A673 (cell line): ENCODE measurements around the gene MYO6. TPM values are rescaled to one million over a fixed set of nuclear protein-coding genes. Genes with fewer than 3 reads are reported as not detected.

Source experiments
- BruUV-seq: library from RNA; stranded (reverse); fragments of 400-500 nt; replicated peaks from 2 replicates; lab custom pipeline; 2021; lab: Mats Ljungman, UMichigan
- CTCF ChIA-PET: fragments of 300-600 bp; sonication (Branson Sonifier 250); formaldehyde crosslinking; loops from one replicate; lab custom pipeline; 2022; ENCODE audit warnings: antibody characterized with exemption; lab: Charles Lee
- POLR2A ChIA-PET: fragments of 300-600 bp; sonication (Branson Sonifier 250); formaldehyde crosslinking; loops from one replicate; lab custom pipeline; 2022; ENCODE audit warnings: antibody characterized with exemption; ENCODE audit not compliant: low non-redundant PET; lab: Charles Lee
- DNase-seq: peaks from one replicate; pipeline ENCODE4 v3.0.0-alpha.2; 2015; ENCODE audit warnings: low spot score
- H3K27ac ChIP-seq: fragments of 200-600 bp; sonication (generic); 2 replicates; pipeline ENCODE4 v1.5.1; 2016; ENCODE audit warnings: mixed run types, low read depth, mild to moderate bottlenecking, mixed read lengths, antibody characterized with exemption, low read length; ENCODE audit not compliant: poor library complexity, severe bottlenecking
- H3K27me3 ChIP-seq: fragments of 200-600 bp; sonication (generic); replicated peaks from 2 replicates; pipeline ENCODE4 v1.6.1; 2017; ENCODE audit warnings: mixed run types, low read depth, mild to moderate bottlenecking, mixed read lengths, antibody characterized with exemption, low read length; ENCODE audit not compliant: insufficient read depth, poor library complexity
- H3K36me3 ChIP-seq: fragments of 200-600 bp; sonication (generic); 2 replicates; pipeline ENCODE4 v1.6.1; 2016; ENCODE audit warnings: mixed run types, mild to moderate bottlenecking, mixed read lengths, antibody characterized with exemption, low read length; ENCODE audit not compliant: insufficient read depth, poor library complexity, severe bottlenecking
- H3K4me1 ChIP-seq: fragments of 200-600 bp; sonication (generic); 2 replicates; pipeline ENCODE4 v1.6.1; 2017; ENCODE audit warnings: mixed run types, mild to moderate bottlenecking, mixed read lengths, antibody characterized with exemption, low read length; ENCODE audit not compliant: insufficient read depth, poor library complexity, severe bottlenecking
- H3K4me3 ChIP-seq: fragments of 200-600 bp; sonication (generic); 2 replicates; pipeline ENCODE4 v1.5.1; 2016; ENCODE audit warnings: low read depth, mixed run types, mild to moderate bottlenecking, mixed read lengths, low read length; ENCODE audit not compliant: poor library complexity, severe bottlenecking
- H3K9me3 ChIP-seq: fragments of 200-600 bp; sonication (generic); 2 replicates; pipeline ENCODE4 v1.6.1; 2016; ENCODE audit warnings: mixed run types, low read depth, mild to moderate bottlenecking, mixed read lengths, antibody characterized with exemption, low read length; ENCODE audit not compliant: poor library complexity, severe bottlenecking
- CTCF ChIP-seq: fragments of 300-800, 200-600 bp; sonication (generic); conservative IDR thresholded peaks from 2 replicates; pipeline ENCODE4 v1.5.1; 2017; ENCODE audit warnings: low read depth, mild to moderate bottlenecking, antibody characterized with exemption, low read length, moderate library complexity, mixed read lengths
- EZH2 ChIP-seq: fragments of 200-600 bp; sonication (generic); IDR thresholded peaks from 2 replicates; pipeline ENCODE4 v1.6.1; 2017; ENCODE audit warnings: borderline replicate concordance, low read depth, mild to moderate bottlenecking, mixed read lengths, antibody characterized with exemption, low read length; ENCODE audit not compliant: poor library complexity, severe bottlenecking
- intact Hi-C: fragments of 100-400 bp; cut with micrococcal nuclease; formaldehyde crosslinking; loops from one replicate; pipeline ENCODE4 v1.10.0; 2022; ENCODE audit not compliant: unreplicated experiment
- total RNA-seq: library from RNA; stranded (reverse); gene quantifications from 2 replicates; pipeline ENCODE4 v1.2.3, GENCODE V29; 2021

MYO6 gene
- total RNA-seq, 1 experiment from 2014 or later = 1.8 TPM

- Histone ChIP-seq H3K4me3 (no peak overlapping the region), H3K27me3 (peaks cover 11% of the 10 kb centered on the region), H3K4me1 (no peaks in the 10 kb centered on the region), H3K9me3 (no peaks in the 10 kb centered on the region), H3K36me3 (no peaks in the 10 kb centered on the region), H3K27ac (no peak overlapping the region)
- POLR2A ChIA-PET = no interaction called here
- DNase-seq = no peak
- intact Hi-C loops = no loop called here
- BruUV-seq = no TSS peak
- TF ChIP-seq CTCF (no peak), EZH2 (no peak)
- CTCF ChIA-PET = no interaction called here
Measured at GRCh38 chr6:75947935-75948334, 198.9 kb downstream of the MYO6 start.

GRCh38 chr6:75952128-75952527 is 203.1 kb downstream of the MYO6 start:
- DNase-seq = no peak
- no TSS peak for BruUV-seq
- intact Hi-C loops = no loop called here
- ChIA-PET CTCF (no interaction called here), POLR2A (no interaction called here)
- no peak for TF ChIP-seq EZH2
- TF ChIP-seq CTCF = no peak
- Histone ChIP-seq H3K27ac (no peak overlapping the region), H3K9me3 (no peaks in the 10 kb centered on the region), H3K4me3 (no peak overlapping the region), H3K36me3 (no peaks in the 10 kb centered on the region), H3K27me3 (peaks cover 8% of the 10 kb centered on the region), H3K4me1 (no peaks in the 10 kb centered on the region)

GRCh38 chr6:75963569-75963968 is 214.5 kb downstream of the MYO6 start:
- intact Hi-C loops = no loop called here
- Histone ChIP-seq H3K4me3 (no peak overlapping the region), H3K36me3 (no peaks in the 10 kb centered on the region), H3K27me3 (no peaks in the 10 kb centered on the region), H3K27ac (no peak overlapping the region), H3K9me3 (no peaks in the 10 kb centered on the region), H3K4me1 (no peaks in the 10 kb centered on the region)
- no TSS peak for BruUV-seq
- CTCF ChIA-PET = no interaction called here
- POLR2A ChIA-PET = interaction anchor here (0.6 kb wide), 1 partner anchor 13 kb away, joined by 5 read pairs; no protein-coding TSS in a partner anchor
- TF ChIP-seq CTCF (no peak), EZH2 (no peak)
- no peak for DNase-seq
